Forelimb muscle (tissue), 1 donor: ENCODE results near the gene LRRC8C. TPM values are rescaled to one million over a fixed set of nuclear protein-coding genes. Genes with fewer than 3 reads are reported as not detected.
"Not testable (repeated sequence)": the region's sequence is repeated elsewhere in the genome, so short reads cannot be mapped to it uniquely, and the experiment has no call there.

Experiments used
- DNase-seq: peaks from one replicate; pipeline ENCODE4 v3.0.0-alpha.2; 2013; ENCODE audit warnings: low read depth
- polyA plus RNA-seq: library from polyadenylated mRNA; unstranded; fragments of 120-200 nt; gene quantifications from one replicate; pipeline ENCODE4 v1.2.1, GENCODE V29; 2013; ENCODE audit not compliant: insufficient read length

LRRC8C gene
- polyA plus RNA-seq, 1 donor, result 5.5 TPM

DNA sequence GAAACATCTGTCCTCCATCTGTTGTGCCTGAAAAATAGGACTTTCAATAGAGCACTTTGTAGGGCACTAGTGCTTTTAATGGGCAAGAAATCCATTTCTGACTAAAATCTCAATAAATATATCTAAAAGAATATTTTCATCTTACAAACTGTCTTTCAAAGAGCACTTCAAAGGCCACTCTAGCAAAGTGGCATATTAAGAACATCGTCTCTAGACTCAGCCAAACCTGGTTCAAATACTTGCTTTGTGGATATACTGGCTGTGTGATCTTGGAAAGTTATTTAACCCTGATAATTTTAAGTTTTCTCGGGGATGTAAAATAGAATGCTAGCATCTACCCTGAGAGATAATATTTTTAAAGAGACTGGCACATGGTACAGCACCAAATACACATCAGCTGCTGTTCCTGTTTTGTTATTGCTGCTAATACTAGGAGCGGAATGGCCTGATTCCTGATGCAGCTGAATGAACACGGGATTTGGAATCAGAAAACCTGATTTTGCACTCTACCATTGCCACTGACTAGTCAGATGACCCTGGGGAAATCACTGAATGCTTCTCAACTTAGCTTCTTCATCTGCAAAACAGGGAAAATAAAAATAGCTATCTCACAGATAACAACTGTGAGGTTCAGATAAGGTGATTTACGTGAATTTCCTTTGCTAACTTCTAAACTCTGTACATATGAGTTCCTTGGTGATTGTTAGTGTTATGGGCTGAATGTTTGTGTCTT lies 25.2 kb upstream of the LRRC8C start:
- DNase-seq, result no peak

GRCh38 chr1:89608319-89608983 lies 24.5 kb upstream of the LRRC8C start:
- no peak for DNase-seq

DNA sequence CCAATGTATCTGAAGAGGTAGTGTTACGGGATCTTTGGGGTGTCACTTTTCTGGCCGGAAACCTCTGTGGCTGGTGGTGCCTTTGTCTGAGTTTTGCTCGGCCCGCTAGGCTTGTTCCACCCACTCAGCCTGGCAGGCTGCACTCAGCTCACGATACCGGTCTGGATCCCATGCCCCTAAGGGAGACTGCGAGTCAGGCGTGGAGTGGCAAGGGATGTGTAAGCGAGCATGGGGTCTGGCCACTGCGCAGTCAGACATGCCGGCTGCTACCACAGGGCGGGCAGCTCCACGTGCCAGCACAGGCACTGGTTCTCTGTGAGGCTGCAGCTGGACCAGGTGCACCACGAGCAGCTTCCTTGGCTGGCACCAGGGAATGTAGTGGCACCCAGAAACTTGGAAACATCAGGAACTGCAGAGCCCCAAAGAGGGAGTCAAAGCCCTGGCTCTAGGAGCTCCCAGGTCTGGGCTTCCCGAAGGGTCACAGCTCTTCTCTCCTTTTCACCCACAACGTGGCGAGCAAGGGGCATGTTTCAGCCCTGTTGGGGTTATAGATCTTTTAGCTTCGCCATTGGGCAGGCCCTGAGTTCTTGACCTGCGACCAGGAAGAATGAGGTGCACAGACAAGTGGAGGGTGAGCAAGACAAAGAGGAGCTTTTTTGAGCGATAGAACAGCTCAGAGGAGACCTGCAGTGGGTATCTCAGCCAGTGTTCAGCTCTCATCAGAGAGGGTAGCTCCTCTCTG lies 23.8 kb upstream of the LRRC8C start:
- DNase-seq, result no peak

GRCh38 chr1:89609781-89610456 lies 23.0 kb upstream of the LRRC8C start:
- no peak for DNase-seq

DNA sequence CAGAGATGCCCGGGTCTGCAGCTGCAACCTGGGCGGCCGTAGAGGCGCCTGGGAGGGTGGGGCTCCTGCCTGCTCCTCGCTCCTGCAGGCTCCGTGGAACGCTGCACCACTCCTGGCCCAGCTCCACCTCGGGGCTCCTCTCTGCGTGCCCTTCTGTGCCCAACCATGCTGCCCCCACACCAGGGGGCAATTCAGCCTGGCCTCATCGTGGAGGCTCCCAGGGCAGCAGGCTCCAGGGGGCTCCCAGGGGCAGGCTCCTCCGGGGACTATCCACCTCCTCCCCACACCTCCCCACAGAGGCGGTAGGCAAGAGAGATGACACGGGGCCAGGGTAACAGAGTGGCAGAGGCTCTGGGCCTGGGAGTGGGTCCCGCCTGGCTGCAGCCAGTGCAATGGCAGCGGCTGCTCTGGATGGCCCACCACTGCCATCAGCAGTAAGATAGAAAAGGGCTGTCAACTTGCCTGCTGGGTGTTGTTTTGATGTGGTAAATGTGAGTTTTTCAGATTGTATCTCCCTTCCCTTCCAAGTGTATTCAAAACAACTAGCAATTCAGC lies 22.4 kb upstream of the LRRC8C start:
- DNase-seq, result no peak

DNA sequence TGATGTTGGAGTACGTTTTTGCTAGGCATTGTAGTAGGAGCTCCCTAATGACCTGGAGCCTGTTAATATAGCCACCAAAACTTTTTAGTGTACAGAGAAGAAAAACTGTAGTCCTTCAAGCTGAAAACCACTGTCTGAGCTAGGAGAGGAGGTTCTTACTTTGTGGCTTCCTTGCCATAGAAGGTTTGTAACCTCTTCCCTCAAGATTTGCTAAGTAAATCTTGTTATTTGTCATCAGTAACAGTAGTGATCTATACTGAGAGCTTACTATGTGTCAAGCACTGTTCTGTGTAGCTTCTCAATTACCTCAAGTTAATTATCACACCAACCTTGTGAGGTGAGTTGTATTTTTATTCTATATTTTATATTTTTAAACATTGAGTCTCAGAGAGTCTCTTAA lies 21.2 kb upstream of the LRRC8C start:
- no peak for DNase-seq

DNA sequence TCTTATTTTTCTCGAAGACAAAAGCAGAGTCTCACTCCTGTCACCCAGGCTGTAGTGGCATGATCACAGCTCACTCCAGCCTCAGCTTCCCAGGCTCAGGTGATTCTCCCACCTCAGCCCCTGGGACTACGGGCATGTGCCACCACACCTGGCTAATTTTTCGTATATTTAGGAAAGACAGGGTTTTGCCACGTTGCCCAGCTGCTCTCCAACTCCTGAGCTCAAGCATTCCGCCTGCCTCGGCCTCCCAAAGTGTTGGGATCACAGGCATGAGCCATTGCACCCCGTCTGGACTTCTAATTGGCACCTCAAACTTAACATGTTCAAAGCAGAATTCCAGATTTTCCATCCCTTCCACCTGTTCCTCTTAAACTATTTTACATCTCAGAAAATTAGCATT lies 19.0 kb upstream of the LRRC8C start:
- DNase-seq, result no peak

GRCh38 chr1:89615676-89616598 lies 17.0 kb upstream of the LRRC8C start:
- DNase-seq, result no peak

DNA sequence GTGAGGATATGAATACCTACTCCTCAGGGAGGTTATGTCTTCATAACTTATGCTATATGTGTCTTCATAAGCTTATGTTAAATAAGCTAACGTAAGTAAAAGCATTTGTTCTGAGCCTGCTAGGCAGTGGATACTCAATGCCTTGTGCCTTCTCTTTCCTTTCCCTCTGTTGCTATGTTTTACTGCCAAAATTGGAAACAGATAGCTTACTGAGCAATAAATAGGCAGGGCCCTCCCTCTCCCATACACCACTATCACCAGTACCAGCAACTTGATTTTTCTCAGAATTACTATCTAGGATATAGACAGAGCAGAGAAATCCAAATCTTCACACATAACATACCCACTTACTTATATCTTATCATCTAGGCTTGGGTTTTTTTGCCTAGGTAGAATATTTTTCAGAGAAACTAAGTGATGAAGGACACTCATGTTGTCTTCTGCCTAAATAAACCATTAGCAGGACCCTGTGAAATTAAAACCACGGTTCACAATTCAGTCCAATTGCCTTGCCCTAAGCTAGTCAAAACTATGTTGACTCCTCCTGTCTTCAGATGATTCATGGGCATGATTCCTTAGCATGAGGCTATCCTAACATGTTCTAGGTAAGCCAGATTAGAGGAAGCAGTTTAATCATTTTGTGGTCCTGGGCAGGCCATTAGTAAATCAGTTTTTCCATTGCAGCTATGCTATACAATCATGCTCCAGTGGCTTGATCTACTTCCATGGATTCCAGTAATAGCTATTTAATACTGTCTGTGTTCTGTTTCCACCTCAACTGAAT lies 15.9 kb upstream of the LRRC8C start:
- DNase-seq, result no peak

DNA sequence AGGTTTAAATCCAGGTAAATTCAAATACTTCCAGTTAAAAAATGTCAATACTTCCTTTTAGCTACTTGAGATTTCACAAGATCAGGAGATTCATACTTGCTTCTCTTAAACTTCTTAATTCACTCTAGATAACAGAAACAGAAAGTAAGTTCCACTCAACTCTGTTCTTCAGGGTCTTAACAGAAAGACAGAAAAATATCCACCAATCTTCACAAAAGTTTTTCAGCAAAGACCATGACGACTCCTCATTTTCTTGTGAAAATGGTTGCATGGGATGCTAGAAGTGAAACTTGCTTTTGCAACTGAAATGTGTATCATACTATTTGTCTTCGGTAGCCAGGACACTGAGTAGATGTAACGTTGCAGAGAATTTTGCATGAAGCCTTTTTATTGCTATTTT lies 12.3 kb upstream of the LRRC8C start:
- DNase-seq, result no peak

GRCh38 chr1:89622895-89623294 lies 10.0 kb upstream of the LRRC8C start:
- no peak for DNase-seq

DNA sequence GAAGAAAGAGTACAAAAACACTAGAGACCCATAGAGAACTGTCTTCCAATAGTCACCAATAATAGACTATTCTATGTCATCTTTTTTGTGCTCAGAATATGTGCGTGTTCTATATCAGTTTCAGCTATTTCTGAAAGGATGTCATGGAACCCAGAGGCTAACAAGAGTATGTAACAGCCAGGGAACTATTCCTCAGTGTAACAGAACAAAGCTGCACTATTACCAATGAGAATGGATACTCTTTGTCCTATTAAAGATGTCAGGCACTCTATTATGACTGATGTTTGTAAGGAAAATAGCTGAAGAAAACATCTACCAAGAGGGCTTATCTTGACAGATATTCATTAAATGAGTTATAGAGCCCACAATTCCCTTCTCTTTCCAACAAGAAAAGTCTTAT lies 8.6 kb upstream of the LRRC8C start:
- no peak for DNase-seq

DNA sequence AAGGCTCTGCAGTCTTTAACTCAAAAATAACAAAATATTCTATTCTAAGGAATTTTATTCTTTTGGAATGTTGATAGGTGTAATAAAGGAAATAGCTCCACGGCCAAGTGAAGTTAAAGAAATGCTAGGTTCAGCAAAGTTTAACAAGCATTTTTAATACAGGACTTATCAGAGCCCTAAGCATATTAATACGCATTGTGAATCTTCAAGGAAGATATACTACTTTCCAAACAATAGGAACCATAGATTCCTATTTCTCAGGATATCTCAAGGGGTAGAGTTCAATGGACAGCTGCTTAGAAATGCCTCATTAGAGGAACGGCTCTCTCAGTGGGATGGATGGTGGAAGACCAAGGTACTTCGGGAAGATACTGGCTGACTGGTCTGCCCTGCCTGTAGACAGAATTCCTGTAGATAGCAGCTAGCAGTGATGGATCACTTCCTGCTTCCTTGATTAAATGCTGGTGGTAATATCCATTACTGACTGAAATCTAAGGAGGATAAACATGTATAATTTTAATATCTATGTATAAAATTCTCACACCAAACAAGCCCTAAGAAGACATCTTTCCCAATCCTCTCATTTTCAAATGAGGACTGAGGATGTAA lies 8.1 kb upstream of the LRRC8C start:
- DNase-seq, result no peak

GRCh38 chr1:89627596-89627962 lies 5.3 kb upstream of the LRRC8C start:
- DNase-seq, result no peak

DNA sequence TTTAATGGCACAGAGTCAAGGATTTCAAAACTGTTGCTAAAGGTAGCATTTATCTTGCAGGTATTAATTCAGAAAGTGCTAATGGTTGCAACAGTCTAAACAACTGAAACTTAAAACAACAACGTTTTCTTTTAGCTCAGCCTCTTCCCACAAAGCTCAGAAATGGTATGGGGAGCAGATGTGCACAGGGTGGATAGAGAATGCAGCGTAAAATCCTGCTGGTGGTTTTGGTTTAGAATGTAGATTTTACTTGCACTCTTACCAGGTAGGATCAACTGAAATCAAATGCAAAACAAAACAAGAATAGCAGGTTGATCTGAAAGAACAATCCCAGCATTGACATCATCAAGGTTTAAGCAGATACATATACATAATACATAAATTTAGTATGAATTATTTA lies 3.8 kb upstream of the LRRC8C start:
- no peak for DNase-seq

- DNase-seq, result not testable (repeated sequence)
Observed at GRCh38 chr1:89629600-89629999, 3.3 kb upstream of the LRRC8C start.

DNA sequence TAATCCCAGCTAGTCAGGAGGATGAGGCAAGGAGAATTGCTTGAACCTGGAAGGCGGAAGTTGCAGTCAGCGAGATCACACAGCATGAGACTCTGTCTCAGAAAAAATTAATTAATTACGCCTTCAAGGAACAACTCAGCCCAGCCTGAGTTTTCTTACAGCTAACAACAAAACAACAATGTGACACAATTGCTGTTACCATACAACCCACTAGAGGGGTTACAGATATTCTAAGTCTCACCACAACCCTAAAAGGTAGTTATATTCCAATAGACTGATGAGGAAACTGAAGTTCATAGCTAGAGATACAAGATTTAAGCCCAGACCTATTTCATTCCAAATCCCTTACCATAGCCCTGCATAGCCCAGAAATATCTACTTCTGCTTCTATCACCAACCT lies 2.9 kb upstream of the LRRC8C start:
- DNase-seq, result no peak

DNA sequence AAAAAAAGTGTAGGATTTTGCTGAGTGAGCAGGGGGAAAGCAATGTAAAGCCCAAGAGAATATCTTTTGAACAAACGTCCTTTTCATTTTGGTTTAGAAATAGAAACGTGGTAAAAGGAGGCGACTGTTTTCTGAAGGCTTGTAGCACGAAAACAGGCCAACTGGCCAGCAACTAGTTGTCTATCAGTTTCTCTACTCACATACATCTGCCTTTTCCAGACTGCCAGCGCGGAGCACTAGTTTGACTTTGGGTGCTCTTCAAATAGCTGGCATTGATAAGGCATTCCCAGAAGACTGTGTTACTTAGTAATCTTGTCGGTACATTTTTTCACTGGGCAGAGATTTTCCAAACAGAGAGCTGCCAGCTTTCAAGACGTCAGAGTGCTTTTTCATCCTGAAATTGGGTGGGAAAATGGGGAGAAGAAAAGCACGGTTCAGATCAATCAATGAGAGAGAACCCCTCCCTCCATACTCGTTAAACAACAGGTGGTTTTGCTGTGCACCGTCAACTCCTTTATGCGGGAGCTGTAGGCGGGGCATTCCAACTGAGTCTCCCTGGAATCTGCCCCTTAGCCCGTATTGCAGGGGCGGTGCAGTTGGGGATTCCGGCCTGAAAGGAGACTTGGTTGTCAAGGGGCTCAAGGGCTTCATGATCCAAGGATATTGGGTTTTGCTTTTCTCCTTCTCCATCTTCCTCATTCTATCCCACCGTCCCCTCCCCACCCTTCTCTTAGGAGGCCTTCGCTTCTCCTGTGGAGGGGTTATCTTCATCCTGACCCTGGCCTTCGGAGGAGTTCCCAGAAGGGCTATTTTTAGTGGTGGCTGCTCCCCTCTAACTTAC lies 884 bp upstream of the LRRC8C start:
- DNase-seq, result no peak
